K562 (cell line): ENCODE results near the gene USP14. TPM values are rescaled to one million over a fixed set of nuclear protein-coding genes. Genes with fewer than 3 reads are reported as not detected.

Experiments used
- CBX3 ChIP-seq, 2 experiments: IDR thresholded peaks; 1 replicate in 1 of 2; 2 replicates in 1 of 2; pipeline ENCODE4 v1.6.1; 2012; ENCODE audit warnings: inconsistent platforms in 2 of 2, low read length in 2 of 2, borderline replicate concordance in 1 of 2, control low read depth in 1 of 2
- EP300 ChIP-seq: IDR thresholded peaks from 2 replicates; pipeline ENCODE4 v1.6.1; 2012; ENCODE audit warnings: low read length, improper control_type of control experiment
- HLTF ChIP-seq: fragments of 450-650 bp; IDR thresholded peaks from 2 replicates; pipeline ENCODE4 v1.6.1; 2016
- HMG20A ChIP-seq: fragments of 450-650 bp; formaldehyde crosslinking; conservative IDR thresholded peaks from 2 replicates; pipeline ENCODE4 v1.4.0; 2020; ENCODE audit warnings: mild to moderate bottlenecking, mixed read lengths
- HNRNPH1 ChIP-seq: fragments of 200-400 bp; formaldehyde crosslinking; optimal IDR thresholded peaks from 2 replicates; pipeline ENCODE3; 2017; ENCODE audit warnings: low read depth, mild to moderate bottlenecking, low read length, moderate library complexity
- HNRNPK ChIP-seq: fragments of 200-400 bp; formaldehyde crosslinking; IDR thresholded peaks from one replicate; pipeline ENCODE4 v1.6.1; 2018; ENCODE audit warnings: mild to moderate bottlenecking, low read depth, low read length; ENCODE audit not compliant: poor library complexity, severe bottlenecking
- MAFG ChIP-seq: fragments of 450-650 bp; conservative IDR thresholded peaks from 2 replicates; pipeline ENCODE4 v1.6.1; 2016; ENCODE audit warnings: missing genetic modification characterization, missing compliant biosample characterization
- NR2C2 ChIP-seq, 2 experiments: fragments of 200-800 bp in 1 of 2; sonication (Bioruptor generic) in 1 of 2; sonication (generic) in 1 of 2; formaldehyde crosslinking in 1 of 2; IDR thresholded peaks; 2 replicates each; pipeline versions ENCODE4 v1.6.1 to v1.8.0; 2016 to 2022; ENCODE audit warnings: mild to moderate bottlenecking in 1 of 2, missing compliant biosample characterization in 1 of 2, missing genetic modification characterization in 1 of 2, missing genetic modification reagents in 1 of 2
- POLR3G ChIP-seq: IDR thresholded peaks from 2 replicates; pipeline ENCODE4 v1.6.1; 2011; ENCODE audit not compliant: insufficient read length, insufficient replicate concordance; ENCODE audit errors: extremely low read depth
- SMAD1 ChIP-seq: fragments of 150-350 bp; IDR thresholded peaks from 2 replicates; pipeline ENCODE4 v1.6.1; 2014; ENCODE audit warnings: low read length, low read depth; ENCODE audit not compliant: partially characterized antibody
- SNIP1 ChIP-seq: fragments of 450-650 bp; IDR thresholded peaks from 2 replicates; pipeline ENCODE4 v1.7.1; 2017; ENCODE audit warnings: low read depth, mild to moderate bottlenecking
- SP2 ChIP-seq: IDR thresholded peaks from 2 replicates; pipeline ENCODE4 v1.6.1; 2011; ENCODE audit warnings: mild to moderate bottlenecking, low read depth, low read length, moderate library complexity; ENCODE audit not compliant: poor library complexity, severe bottlenecking; ENCODE audit errors: extremely low read depth
- SRSF9 ChIP-seq: fragments of 200-400 bp; formaldehyde crosslinking; IDR thresholded peaks from 2 replicates; pipeline ENCODE4 v1.6.1; 2017; ENCODE audit warnings: low read depth, low read length, borderline replicate concordance
- TBL1XR1 ChIP-seq, 2 experiments: IDR thresholded peaks; 2 replicates each; pipeline ENCODE4 v1.6.1; 2012; ENCODE audit warnings: improper control_type of control experiment in 2 of 2, low read length in 2 of 2, mild to moderate bottlenecking in 1 of 2
- TGIF2 ChIP-seq: sonication (generic); formaldehyde crosslinking; IDR thresholded peaks from 2 replicates; pipeline ENCODE4 v1.8.1; 2022; ENCODE audit warnings: mild to moderate bottlenecking, missing genetic modification reagents, moderate library complexity
- TRIM24 ChIP-seq, 2 experiments: fragments of 450-650 bp; IDR thresholded peaks; 2 replicates each; pipeline ENCODE4 v1.6.1; 2016
- ZNF23 ChIP-seq: fragments of 250-450 bp; sonication (Bioruptor Pico); IDR thresholded peaks from 2 replicates; pipeline ENCODE4 v1.4.0; 2020; ENCODE audit warnings: mild to moderate bottlenecking
- ZNF24 ChIP-seq: fragments of 450-650 bp; IDR thresholded peaks from 2 replicates; pipeline ENCODE4 v1.6.1; 2016
- polyA plus RNA-seq, 8 experiments: library from polyadenylated mRNA; depleted of rRNA in 4 of 8; stranded (reverse) in 5 of 8; unstranded in 3 of 8; fragments of >200 nt; fragmentation: Nextera tagmentation in 2 of 8; fragmentation: Illumina TruSeq in 1 of 8; extraction: Ambion mirVana in 2 of 8; extraction: Trizol in 1 of 8; gene quantifications; 2 replicates each; pipeline versions ENCODE4 v1.2.1 to v1.2.3, GENCODE V29; 2011 to 2014; ENCODE audit warnings: inconsistent platforms in 1 of 8, missing spikeins in 1 of 8
- total RNA-seq, 7 experiments: library from RNA; depleted of rRNA in 6 of 7; stranded (reverse); fragments of >200 nt in 6 of 7; fragmentation: Illumina TruSeq in 2 of 7; extraction: Trizol in 2 of 7; gene quantifications; 2 replicates each; pipeline versions ENCODE4 v1.2.1 to v1.2.3, GENCODE V29; 2011 to 2021; ENCODE audit warnings: low replicate concordance in 1 of 7
- TF ChIP-seq, protein P1 (sequence below): fragments of 250-450 bp; sonication (Bioruptor Pico); IDR thresholded peaks from 2 replicates; pipeline ENCODE4 v1.8.0; 2022; ENCODE audit warnings: inconsistent platforms, mild to moderate bottlenecking, moderate library complexity, borderline replicate concordance
- TF ChIP-seq, protein P2 (sequence below): fragments of 450-650 bp; formaldehyde crosslinking; IDR thresholded peaks from 2 replicates; pipeline ENCODE4 v1.4.0; 2020; ENCODE audit warnings: mild to moderate bottlenecking, mixed read lengths
- TF ChIP-seq, protein P3 (sequence below): fragments of 250-450 bp; sonication (Bioruptor Pico); IDR thresholded peaks from 2 replicates; pipeline ENCODE4 v1.8.0; 2022; ENCODE audit warnings: moderate library complexity, mild to moderate bottlenecking, inconsistent platforms
- TF ChIP-seq, protein P4 (sequence below), 2 experiments: fragments of 450-650 bp in 1 of 2; sonication (generic) in 1 of 2; formaldehyde crosslinking in 1 of 2; IDR thresholded peaks in 1 of 2; conservative IDR thresholded peaks in 1 of 2; 2 replicates each; pipeline versions ENCODE4 v1.6.1 to v1.8.1; 2016 to 2023; ENCODE audit warnings: mild to moderate bottlenecking in 2 of 2, moderate library complexity in 2 of 2, inconsistent platforms in 1 of 2, missing genetic modification reagents in 1 of 2

Gene USP14
- total and polyA plus RNA-seq, 9 of the 15 experiments (the other 6 are each of a cell fraction or from before 2014, with no cell fraction given), result 18.7 to 129 (median 40.3) TPM

DNA sequence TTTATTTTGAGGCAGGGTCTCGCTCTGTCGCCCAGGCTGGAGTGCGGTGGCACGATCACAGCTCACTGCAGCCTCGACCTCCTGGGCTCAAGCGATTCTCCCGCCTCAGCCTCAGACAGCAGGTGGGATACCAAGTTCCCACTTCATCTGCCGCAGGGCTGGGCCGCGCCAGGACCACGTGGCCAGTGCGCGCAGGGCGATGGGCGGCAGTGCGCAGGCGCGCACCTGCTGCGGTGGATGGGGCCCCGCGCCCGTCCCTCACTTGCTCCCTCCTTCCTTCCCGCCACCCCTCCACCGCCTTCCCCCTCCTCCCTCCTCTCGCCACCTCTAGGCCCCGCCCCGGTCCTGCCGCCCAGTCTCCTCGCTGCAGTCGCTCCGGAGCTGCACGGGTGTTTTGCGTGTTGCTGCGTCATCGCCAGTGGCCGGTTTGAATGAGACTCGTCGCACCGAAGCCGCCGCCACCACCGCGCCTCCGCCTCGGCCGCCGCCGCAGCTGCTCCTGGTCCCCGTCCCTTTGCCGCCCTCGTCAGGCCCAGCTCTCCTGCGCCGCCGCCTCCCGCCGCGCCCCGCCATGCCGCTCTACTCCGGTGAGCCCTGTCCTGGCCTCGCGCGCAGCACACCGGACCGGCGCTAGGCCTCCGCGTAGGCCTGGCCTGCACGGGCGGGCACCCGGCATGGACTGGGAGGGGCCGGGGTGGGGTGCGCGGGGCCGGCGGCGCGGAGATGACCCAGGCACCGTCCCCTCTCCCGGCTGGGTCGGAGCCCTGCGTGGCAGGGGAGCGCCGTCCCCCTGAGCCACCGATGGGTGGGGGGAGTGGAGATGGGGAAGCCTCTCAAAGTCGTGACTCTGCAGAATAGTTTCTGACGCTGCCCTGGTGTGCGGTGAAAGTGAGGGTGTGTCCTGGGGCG is at the start of gene USP14 (continued):
- TF ChIP-seq ZNF23 (CRISPR knock-in tag) (peak; percentile 70; the same call in 1 of the 2 replicates), TRIM24 (IDR thresholded peaks at IDR 0.05) (no peak), SMAD1 (no peak), HMG20A (CRISPR knock-in tag) (no peak), ZNF24 (no peak), HNRNPH1 (no peak), TGIF2 (CRISPR knock-in tag) (peak; percentile 90), EP300 (no peak; the same call in 1 of the 2 replicates), MAFG (peak; percentile 58), CBX3 (IDR thresholded peaks at IDR 0.05; ENCODE audit: borderline replicate concordance in 1 of 2, low read length in 2 of 2) (peak in 1 of 2 experiments; percentile 98; a peak in 2 of 3 replicates), SP2 (peak; percentile 20), HNRNPK (peak; percentile 43), POLR3G (no peak), NR2C2 (CRISPR knock-in tag; IDR thresholded peaks at IDR 0.05) (peak; percentile 85), NR2C2 (tag; IDR thresholded peaks at IDR 0.05) (peak; percentile 75), SRSF9 (no peak), TBL1XR1 (IDR thresholded peaks at IDR 0.05; ENCODE audit: low read length in 2 of 2) (peak in 1 of 2 experiments; percentile 96; a peak in 2 of 4 replicates), HLTF (no peak), SNIP1 (no peak)
- TF ChIP-seq, protein P1, sequence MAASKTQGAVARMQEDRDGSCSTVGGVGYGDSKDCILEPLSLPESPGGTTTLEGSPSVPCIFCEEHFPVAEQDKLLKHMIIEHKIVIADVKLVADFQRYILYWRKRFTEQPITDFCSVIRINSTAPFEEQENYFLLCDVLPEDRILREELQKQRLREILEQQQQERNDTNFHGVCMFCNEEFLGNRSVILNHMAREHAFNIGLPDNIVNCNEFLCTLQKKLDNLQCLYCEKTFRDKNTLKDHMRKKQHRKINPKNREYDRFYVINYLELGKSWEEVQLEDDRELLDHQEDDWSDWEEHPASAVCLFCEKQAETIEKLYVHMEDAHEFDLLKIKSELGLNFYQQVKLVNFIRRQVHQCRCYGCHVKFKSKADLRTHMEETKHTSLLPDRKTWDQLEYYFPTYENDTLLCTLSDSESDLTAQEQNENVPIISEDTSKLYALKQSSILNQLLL (CRISPR knock-in tag), result no peak
- TF ChIP-seq, protein P2, sequence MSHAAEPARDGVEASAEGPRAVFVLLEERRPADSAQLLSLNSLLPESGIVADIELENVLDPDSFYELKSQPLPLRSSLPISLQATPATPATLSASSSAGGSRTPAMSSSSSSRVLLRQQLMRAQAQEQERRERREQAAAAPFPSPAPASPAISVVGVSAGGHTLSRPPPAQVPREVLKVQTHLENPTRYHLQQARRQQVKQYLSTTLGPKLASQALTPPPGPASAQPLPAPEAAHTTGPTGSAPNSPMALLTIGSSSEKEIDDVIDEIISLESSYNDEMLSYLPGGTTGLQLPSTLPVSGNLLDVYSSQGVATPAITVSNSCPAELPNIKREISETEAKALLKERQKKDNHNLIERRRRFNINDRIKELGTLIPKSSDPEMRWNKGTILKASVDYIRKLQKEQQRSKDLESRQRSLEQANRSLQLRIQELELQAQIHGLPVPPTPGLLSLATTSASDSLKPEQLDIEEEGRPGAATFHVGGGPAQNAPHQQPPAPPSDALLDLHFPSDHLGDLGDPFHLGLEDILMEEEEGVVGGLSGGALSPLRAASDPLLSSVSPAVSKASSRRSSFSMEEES (CRISPR knock-in tag), result no peak
- TF ChIP-seq, protein P3, sequence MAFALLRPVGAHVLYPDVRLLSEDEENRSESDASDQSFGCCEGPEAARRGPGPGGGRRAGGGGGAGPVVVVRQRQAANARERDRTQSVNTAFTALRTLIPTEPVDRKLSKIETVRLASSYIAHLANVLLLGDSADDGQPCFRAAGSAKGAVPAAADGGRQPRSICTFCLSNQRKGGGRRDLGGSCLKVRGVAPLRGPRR, result no peak
- TF ChIP-seq, protein P4, sequence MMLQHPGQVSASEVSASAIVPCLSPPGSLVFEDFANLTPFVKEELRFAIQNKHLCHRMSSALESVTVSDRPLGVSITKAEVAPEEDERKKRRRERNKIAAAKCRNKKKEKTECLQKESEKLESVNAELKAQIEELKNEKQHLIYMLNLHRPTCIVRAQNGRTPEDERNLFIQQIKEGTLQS (IDR thresholded peaks at IDR 0.05), result no peak
- TF ChIP-seq, protein P4 (CRISPR knock-in tag; conservative IDR thresholded peaks at IDR 0.05), result no peak; the same call in 1 of the 2 replicates
